GM12878 (cell line): ENCODE measurements around the gene RANBP3. TPM values are rescaled to one million over a fixed set of nuclear protein-coding genes. Genes with fewer than 3 reads are reported as not detected.

Experiments used
- ATAC-seq: fragments of 200-7000 bp; cut with Tn5 transposase; 3 replicates; pipeline ENCODE4 v1.9.1; 2020; ENCODE audit warnings: mild to moderate bottlenecking, moderate library complexity
- BruUV-seq: library from RNA; stranded (reverse); fragments of 400-500 nt; replicated peaks from 2 replicates; lab custom pipeline; 2021; lab: Mats Ljungman, UMichigan
- CTCF ChIA-PET: fragments of 300-600 bp; sonication (Branson Sonifier 250); formaldehyde crosslinking; extraction: SDS; loops from one replicate; lab custom pipeline; 2021; ENCODE audit warnings: inconsistent platforms; lab: Yijun Ruan, JAX
- POLR2A ChIA-PET: fragments of 350-600 bp; formaldehyde crosslinking; extraction: SDS; loops from one replicate; lab custom pipeline; 2021; ENCODE audit warnings: inconsistent platforms; lab: Charles Lee
- RAD21 ChIA-PET: fragments of 300-600 bp; sonication (Branson Sonifier 250); formaldehyde crosslinking; loops from one replicate; lab custom pipeline; 2023; ENCODE audit warnings: antibody characterized with exemption; ENCODE audit not compliant: unreplicated experiment; lab: Charles Lee
- SMC1A ChIA-PET: fragments of 300-600 bp; sonication (Branson Sonifier 250); formaldehyde crosslinking; loops from one replicate; lab custom pipeline; 2023; ENCODE audit not compliant: unreplicated experiment, uncharacterized antibody; lab: Charles Lee
- DNase-seq: peaks from one replicate; pipeline ENCODE4 v3.0.0-alpha.2; 2011; ENCODE audit warnings: low read depth, low spot score
- FAIRE-seq: peaks from 3 replicates; lab custom pipeline; 2011; peaks lifted over from hg19 to GRCh38; lab: Jason Lieb, UNC
- H2AFZ ChIP-seq: 2 replicates; pipeline ENCODE4 v1.6.0; 2011; ENCODE audit warnings: low read depth, low read length, control low read depth; ENCODE audit not compliant: control insufficient read depth
- H3K27ac ChIP-seq: 2 replicates; pipeline ENCODE4 v1.5.1; 2011; ENCODE audit warnings: control low read depth; ENCODE audit not compliant: control insufficient read depth, insufficient read depth
- H3K27me3 ChIP-seq, 2 experiments: replicated peaks in 1 of 2; 2 replicates each; pipeline versions ENCODE4 v1.6.0 to v1.6.1; 2011; ENCODE audit warnings: low read length in 1 of 2; ENCODE audit not compliant: control insufficient read depth in 2 of 2, insufficient read depth in 2 of 2
- H3K36me3 ChIP-seq, 2 experiments: 2 replicates each; pipeline ENCODE4 v1.5.1; 2011; ENCODE audit warnings: low read length in 1 of 2; ENCODE audit not compliant: control insufficient read depth in 2 of 2, insufficient read depth in 2 of 2
- H3K4me1 ChIP-seq: 2 replicates; pipeline ENCODE4 v1.6.1; 2011; ENCODE audit warnings: mild to moderate bottlenecking, low read length, moderate library complexity, mixed read lengths; ENCODE audit not compliant: control insufficient read depth, insufficient read depth
- H3K4me2 ChIP-seq: 2 replicates; pipeline ENCODE4 v1.6.0; 2011; ENCODE audit warnings: control low read depth; ENCODE audit not compliant: control insufficient read depth, insufficient read depth
- H3K4me3 ChIP-seq: fragments of 200-600 bp; sonication (generic); 2 replicates; pipeline ENCODE4 v1.5.1; 2016
- H3K79me2 ChIP-seq: 2 replicates; pipeline ENCODE4 v1.6.0; 2011; ENCODE audit warnings: low read length; ENCODE audit not compliant: control insufficient read depth, insufficient read depth
- H3K9ac ChIP-seq: 2 replicates; pipeline ENCODE4 v1.8.0; 2011; ENCODE audit warnings: low read length, control low read depth, mixed read lengths; ENCODE audit not compliant: control insufficient read depth, insufficient read depth
- H3K9me3 ChIP-seq: replicated peaks from 3 replicates; pipeline ENCODE4 v1.5.1; 2011; ENCODE audit warnings: mild to moderate bottlenecking, low read length; ENCODE audit not compliant: control insufficient read depth, insufficient read depth
- H4K20me1 ChIP-seq: 2 replicates; pipeline ENCODE4 v1.6.0; 2011; ENCODE audit not compliant: control insufficient read depth, insufficient read depth
- BHLHE40 ChIP-seq, 2 experiments: fragments of 450-650 bp in 1 of 2; IDR thresholded peaks; 2 replicates each; pipeline ENCODE4 v1.6.1; 2011 to 2017; ENCODE audit warnings: low read depth in 2 of 2, borderline replicate concordance in 1 of 2, improper control_type of control experiment in 1 of 2, low read length in 1 of 2, mild to moderate bottlenecking in 1 of 2
- BRCA1 ChIP-seq: IDR thresholded peaks from 2 replicates; pipeline ENCODE4 v1.6.1; 2011; ENCODE audit warnings: low read depth, low read length, improper control_type of control experiment
- CREB1 ChIP-seq: IDR thresholded peaks from 2 replicates; pipeline ENCODE4 v1.6.1; 2012; ENCODE audit warnings: low read depth, mild to moderate bottlenecking, inconsistent platforms
- IKZF1 ChIP-seq: fragments of 450-650 bp; conservative IDR thresholded peaks from 2 replicates; pipeline ENCODE4 v1.6.1; 2017; ENCODE audit warnings: antibody characterized with exemption, mild to moderate bottlenecking
- KAT2A ChIP-seq: conservative IDR thresholded peaks from 2 replicates; pipeline ENCODE4 v1.6.1; 2011; ENCODE audit warnings: low read depth, low read length; ENCODE audit not compliant: control insufficient read depth
- MYB ChIP-seq: fragments of 150-350 bp; IDR thresholded peaks from 2 replicates; pipeline ENCODE4 v1.6.1; 2014; ENCODE audit warnings: mild to moderate bottlenecking, low read depth, low read length, borderline replicate concordance
- PAX5 ChIP-seq: IDR thresholded peaks from 2 replicates; pipeline ENCODE4 v1.6.1; 2011; ENCODE audit warnings: low read depth, low read length, borderline replicate concordance
- PRDM15 ChIP-seq: fragments of 450-650 bp; formaldehyde crosslinking; IDR thresholded peaks from 2 replicates; pipeline ENCODE4 v1.4.0; 2020; ENCODE audit warnings: mild to moderate bottlenecking, moderate library complexity
- RCOR1 ChIP-seq: conservative IDR thresholded peaks from 2 replicates; pipeline ENCODE4 v1.6.1; 2012; ENCODE audit warnings: low read depth, low read length, improper control_type of control experiment
- SMARCA5 ChIP-seq: fragments of 450-650 bp; IDR thresholded peaks from 2 replicates; pipeline ENCODE4 v1.6.1; 2017; ENCODE audit warnings: mild to moderate bottlenecking
- SMC3 ChIP-seq: IDR thresholded peaks from 2 replicates; pipeline ENCODE4 v1.6.1; 2011; ENCODE audit warnings: low read length, improper control_type of control experiment, borderline replicate concordance
- SREBF1 ChIP-seq: IDR thresholded peaks from 2 replicates; pipeline ENCODE4 v1.6.1; 2012; ENCODE audit warnings: mild to moderate bottlenecking, low read length
- TARDBP ChIP-seq: IDR thresholded peaks from 2 replicates; pipeline ENCODE4 v1.6.1; 2016; ENCODE audit warnings: borderline replicate concordance
- ZNF217 ChIP-seq: fragments of 450-650 bp; IDR thresholded peaks from 2 replicates; pipeline ENCODE4 v1.6.1; 2017; ENCODE audit warnings: antibody characterized with exemption, mild to moderate bottlenecking
- WGBS: methylation state at CpG from one replicate; pipeline ENCODE4 v1.1.6; 2016; ENCODE audit warnings: low lambda C conversion rate; ENCODE audit not compliant: insufficient replicate concordance, insufficient coverage; ENCODE audit errors: missing lambda C conversion rate; 5-methylcytosine and 5-hydroxymethylcytosine counted together
- in situ Hi-C: fragments of 300-500 bp; cut with MboI; formaldehyde crosslinking; loops from 9 replicates; pipeline ENCODE4 v1.14.3; 2018; ENCODE audit warnings: mixed read lengths
- intact Hi-C: fragments of 100-400 bp; cut with micrococcal nuclease; formaldehyde crosslinking; loops from one replicate; pipeline ENCODE4 v1.14.2; 2022; ENCODE audit not compliant: unreplicated experiment
- polyA plus RNA-seq, 11 experiments: library from polyadenylated mRNA; depleted of rRNA in 4 of 11; unstranded in 6 of 11; stranded (reverse) in 5 of 11; fragments of >200 nt; fragmentation: Nextera tagmentation in 4 of 11; fragmentation: Illumina TruSeq in 1 of 11; extraction: Ambion mirVana in 4 of 11; extraction: Trizol in 1 of 11; gene quantifications; 1 replicate in 1 of 11; 2 replicates in 10 of 11; pipeline versions ENCODE4 v1.2.1 to v1.2.3, GENCODE V29; 2011 to 2016; ENCODE audit warnings: inconsistent platforms in 2 of 11, missing spikeins in 2 of 11, low read depth in 1 of 11
- total RNA-seq, 4 experiments: library from RNA; depleted of rRNA in 3 of 4; stranded (reverse); fragments of >200 nt in 3 of 4; fragmentation: Illumina TruSeq in 1 of 4; extraction: Trizol in 1 of 4; gene quantifications; 2 replicates each; pipeline versions ENCODE4 v1.2.1 to v1.2.3, GENCODE V29; 2013 to 2021
- TF ChIP-seq, protein P1 (sequence below): IDR thresholded peaks from 2 replicates; pipeline ENCODE4 v1.6.1; 2011; ENCODE audit warnings: low read depth, low read length, improper control_type of control experiment, borderline replicate concordance
- TF ChIP-seq, protein P2 (sequence below): IDR thresholded peaks from 2 replicates; pipeline ENCODE4 v1.6.1; 2011; ENCODE audit warnings: low read depth, mild to moderate bottlenecking, low read length, moderate library complexity, borderline replicate concordance; ENCODE audit errors: extremely low read depth
- TF ChIP-seq, protein P3 (sequence below): fragments of 450-650 bp; formaldehyde crosslinking; IDR thresholded peaks from 2 replicates; pipeline ENCODE4 v1.4.0; 2022; ENCODE audit warnings: mild to moderate bottlenecking, moderate library complexity

Gene RANBP3
- total and polyA plus RNA-seq, 10 of the 15 experiments (the other 5 are each of a cell fraction or from before 2014, with no cell fraction given) = 1.1 to 81.6 (median 60.0) TPM

DNA sequence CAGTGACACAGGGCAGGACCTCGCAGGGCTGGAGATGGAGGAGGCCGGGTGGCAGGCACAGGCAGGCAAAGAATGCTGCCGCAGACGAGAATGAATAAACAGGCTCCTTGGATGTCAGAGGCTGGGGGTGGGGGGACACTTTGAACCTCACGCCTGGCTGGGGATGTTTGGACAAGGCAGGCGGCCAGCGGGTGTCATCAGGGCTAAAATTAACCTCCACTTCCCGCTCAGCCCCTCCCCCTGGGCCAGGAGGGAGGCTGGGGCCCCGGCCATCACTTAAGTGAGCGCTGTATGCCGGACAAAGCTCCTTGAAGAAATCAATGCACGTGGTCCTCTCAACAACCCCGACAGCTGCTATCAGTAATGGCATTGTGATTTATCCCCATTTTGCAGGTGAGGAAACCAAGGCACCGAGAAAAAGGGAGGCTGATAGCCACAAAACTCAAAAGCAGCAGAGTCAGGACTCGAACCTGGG is 97.3 kb downstream of the RANBP3 start (continued):
- TF ChIP-seq PRDM15 (CRISPR knock-in tag) = no peak
- TF ChIP-seq BRCA1 = no peak
- no peak for TF ChIP-seq SMC3
- no peak for TF ChIP-seq RCOR1
- no peak for TF ChIP-seq CREB1
- TF ChIP-seq, protein P1, sequence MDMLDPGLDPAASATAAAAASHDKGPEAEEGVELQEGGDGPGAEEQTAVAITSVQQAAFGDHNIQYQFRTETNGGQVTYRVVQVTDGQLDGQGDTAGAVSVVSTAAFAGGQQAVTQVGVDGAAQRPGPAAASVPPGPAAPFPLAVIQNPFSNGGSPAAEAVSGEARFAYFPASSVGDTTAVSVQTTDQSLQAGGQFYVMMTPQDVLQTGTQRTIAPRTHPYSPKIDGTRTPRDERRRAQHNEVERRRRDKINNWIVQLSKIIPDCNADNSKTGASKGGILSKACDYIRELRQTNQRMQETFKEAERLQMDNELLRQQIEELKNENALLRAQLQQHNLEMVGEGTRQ = no peak
- no peak for TF ChIP-seq MYB
- TF ChIP-seq, protein P2, sequence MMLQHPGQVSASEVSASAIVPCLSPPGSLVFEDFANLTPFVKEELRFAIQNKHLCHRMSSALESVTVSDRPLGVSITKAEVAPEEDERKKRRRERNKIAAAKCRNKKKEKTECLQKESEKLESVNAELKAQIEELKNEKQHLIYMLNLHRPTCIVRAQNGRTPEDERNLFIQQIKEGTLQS = no peak

GRCh38 chr19:5880196-5880595 is 97.7 kb downstream of the RANBP3 start:
- SMC1A ChIA-PET = no interaction called here
- Histone ChIP-seq H4K20me1 (no peaks in the 10 kb centered on the region), H2AFZ (no peak overlapping the region), H3K9ac (no peak overlapping the region), H3K9me3 (no peaks in the 10 kb centered on the region), H3K4me3 (no peak overlapping the region), H3K79me2 (no peaks in the 10 kb centered on the region), H3K36me3 (no peaks in the 10 kb centered on the region), H3K4me2 (no peak overlapping the region), H3K4me1 (no peaks in the 10 kb centered on the region), H3K27ac (no peak overlapping the region), H3K27me3 (no peaks in the 10 kb centered on the region)
- DNase-seq (no peak), ATAC-seq (no peak), FAIRE-seq (no peak)
- intact Hi-C loops = no loop called here
- BruUV-seq = no TSS peak
- CTCF ChIA-PET = no interaction called here
- POLR2A ChIA-PET = no interaction called here
- WGBS = 24% methylated on average over 6 of the region's 6 CpGs
- RAD21 ChIA-PET = no interaction called here
- in situ Hi-C loops = no loop called here
- TF ChIP-seq SMARCA5 (no peak), ZNF217 (no peak), BHLHE40 (IDR thresholded peaks at IDR 0.05; ENCODE audit: borderline replicate concordance in 1 of 2, low read depth in 2 of 2, low read length in 1 of 2) (no peak), SREBF1 (no peak), TARDBP (no peak), IKZF1 (no peak), KAT2A (no peak), PAX5 (no peak)
- TF ChIP-seq, protein P3, sequence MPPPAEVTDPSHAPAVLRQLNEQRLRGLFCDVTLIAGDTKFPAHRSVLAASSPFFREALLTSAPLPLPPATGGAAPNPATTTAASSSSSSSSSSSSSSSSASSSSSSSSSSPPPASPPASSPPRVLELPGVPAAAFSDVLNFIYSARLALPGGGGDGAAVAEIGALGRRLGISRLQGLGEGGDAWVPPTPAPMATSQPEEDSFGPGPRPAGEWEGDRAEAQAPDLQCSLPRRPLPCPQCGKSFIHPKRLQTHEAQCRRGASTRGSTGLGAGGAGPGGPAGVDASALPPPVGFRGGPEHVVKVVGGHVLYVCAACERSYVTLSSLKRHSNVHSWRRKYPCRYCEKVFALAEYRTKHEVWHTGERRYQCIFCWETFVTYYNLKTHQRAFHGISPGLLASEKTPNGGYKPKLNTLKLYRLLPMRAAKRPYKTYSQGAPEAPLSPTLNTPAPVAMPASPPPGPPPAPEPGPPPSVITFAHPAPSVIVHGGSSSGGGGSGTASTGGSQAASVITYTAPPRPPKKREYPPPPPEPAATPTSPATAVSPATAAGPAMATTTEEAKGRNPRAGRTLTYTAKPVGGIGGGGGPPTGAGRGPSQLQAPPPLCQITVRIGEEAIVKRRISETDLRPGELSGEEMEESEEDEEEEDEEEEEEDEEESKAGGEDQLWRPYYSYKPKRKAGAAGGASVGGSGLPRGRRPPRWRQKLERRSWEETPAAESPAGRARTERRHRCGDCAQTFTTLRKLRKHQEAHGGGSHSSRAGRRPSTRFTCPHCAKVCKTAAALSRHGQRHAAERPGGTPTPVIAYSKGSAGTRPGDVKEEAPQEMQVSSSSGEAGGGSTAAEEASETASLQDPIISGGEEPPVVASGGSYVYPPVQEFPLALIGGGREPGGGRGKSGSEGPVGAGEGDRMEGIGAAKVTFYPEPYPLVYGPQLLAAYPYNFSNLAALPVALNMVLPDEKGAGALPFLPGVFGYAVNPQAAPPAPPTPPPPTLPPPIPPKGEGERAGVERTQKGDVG (CRISPR knock-in tag) = no peak
